H9 (cell line): ENCODE data around the gene ZNF182. TPM values are rescaled to one million over a fixed set of nuclear protein-coding genes. Genes with fewer than 3 reads are reported as not detected.
"Not testable (repeated sequence)": the region's sequence is repeated elsewhere in the genome, so short reads cannot be mapped to it uniquely, and the experiment has no call there.

Experiments
- DNase-seq: peaks from one replicate; pipeline ENCODE4 v3.0.0-alpha.2; 2017
- H2AFZ ChIP-seq: one replicate; pipeline ENCODE4 v1.6.1; 2013; ENCODE audit warnings: mild to moderate bottlenecking, low read length, control low read depth, moderate library complexity
- H2AK5ac ChIP-seq: 2 replicates; pipeline ENCODE4 v1.6.1; 2013; ENCODE audit warnings: low read length, control low read depth, mixed read lengths; ENCODE audit not compliant: insufficient read length
- H2BK120ac ChIP-seq: one replicate; pipeline ENCODE4 v1.6.1; 2013; ENCODE audit warnings: low read depth, mild to moderate bottlenecking, low read length, control low read depth, inconsistent platforms; ENCODE audit not compliant: poor library complexity, severe bottlenecking
- H2BK12ac ChIP-seq: 2 replicates; pipeline ENCODE4 v1.6.1; 2013; ENCODE audit warnings: low read length, control low read depth, mixed read lengths, low read depth; ENCODE audit not compliant: insufficient read length
- H2BK15ac ChIP-seq: 2 replicates; pipeline ENCODE4 v1.6.1; 2013; ENCODE audit warnings: low read depth, low read length, control low read depth
- H2BK20ac ChIP-seq: one replicate; pipeline ENCODE4 v1.6.1; 2013; ENCODE audit warnings: low read depth, mild to moderate bottlenecking, low read length, control low read depth, inconsistent platforms; ENCODE audit not compliant: poor library complexity, severe bottlenecking
- H2BK5ac ChIP-seq: 2 replicates; pipeline ENCODE4 v1.6.1; 2013; ENCODE audit warnings: low read length, control low read depth, mixed read lengths; ENCODE audit not compliant: insufficient read length
- H3K14ac ChIP-seq: 2 replicates; pipeline ENCODE4 v1.6.1; 2013; ENCODE audit warnings: low read length, control low read depth; ENCODE audit not compliant: insufficient read depth
- H3K18ac ChIP-seq: 2 replicates; pipeline ENCODE4 v1.6.1; 2013; ENCODE audit warnings: low read depth, mild to moderate bottlenecking, mixed read lengths, low read length, control low read depth; ENCODE audit not compliant: insufficient read length
- H3K23ac ChIP-seq: 2 replicates; pipeline ENCODE4 v1.6.1; 2013; ENCODE audit warnings: low read length, control low read depth, mixed read lengths, low read depth; ENCODE audit not compliant: insufficient read length
- H3K23me2 ChIP-seq: 2 replicates; pipeline ENCODE4 v1.6.1; 2013; ENCODE audit warnings: low read depth, mild to moderate bottlenecking, mixed read lengths, low read length, control low read depth; ENCODE audit not compliant: insufficient read length, poor library complexity, severe bottlenecking
- H3K27ac ChIP-seq: 2 replicates; pipeline ENCODE4 v1.5.1; 2013; ENCODE audit warnings: low read length, control low read depth, mixed read lengths, low read depth; ENCODE audit not compliant: insufficient read length
- H3K27me3 ChIP-seq: 2 replicates; pipeline ENCODE4 v1.6.1; 2013; ENCODE audit warnings: low read length, control low read depth, inconsistent platforms; ENCODE audit not compliant: insufficient read depth
- H3K4ac ChIP-seq: 2 replicates; pipeline ENCODE4 v1.6.1; 2013; ENCODE audit warnings: low read depth, mild to moderate bottlenecking, control low read depth, inconsistent platforms, low read length, moderate library complexity
- H3K4me1 ChIP-seq: 2 replicates; pipeline ENCODE4 v1.6.1; 2013; ENCODE audit warnings: low read length, control low read depth, inconsistent platforms; ENCODE audit not compliant: insufficient read depth
- H3K4me2 ChIP-seq: 2 replicates; pipeline ENCODE4 v1.6.1; 2013; ENCODE audit warnings: low read length, control low read depth, mixed read lengths; ENCODE audit not compliant: insufficient read length, insufficient read depth
- H3K56ac ChIP-seq: 2 replicates; pipeline ENCODE4 v1.6.1; 2013; ENCODE audit warnings: low read depth, mild to moderate bottlenecking, mixed read lengths, low read length, control low read depth; ENCODE audit not compliant: insufficient read length
- H3K79me1 ChIP-seq: 2 replicates; pipeline ENCODE4 v1.6.1; 2013; ENCODE audit warnings: low read depth, mild to moderate bottlenecking, moderate library complexity, low read length, control low read depth, inconsistent platforms; ENCODE audit not compliant: insufficient read depth, poor library complexity, severe bottlenecking
- H3K79me2 ChIP-seq: 2 replicates; pipeline ENCODE4 v1.6.1; 2013; ENCODE audit warnings: low read length, control low read depth, inconsistent platforms; ENCODE audit not compliant: insufficient read depth
- H3K9ac ChIP-seq: 2 replicates; pipeline ENCODE4 v1.6.1; 2013; ENCODE audit warnings: low read length, control low read depth, mixed read lengths; ENCODE audit not compliant: insufficient read length; ENCODE audit errors: extremely low read depth
- H3K9me3 ChIP-seq: one replicate; pipeline ENCODE4 v1.6.1; 2013; ENCODE audit warnings: low read depth, low read length, inconsistent platforms; ENCODE audit not compliant: control insufficient read depth
- H3T11ph ChIP-seq: one replicate; pipeline ENCODE4 v1.6.1; 2013; ENCODE audit warnings: mild to moderate bottlenecking, low read length, control low read depth, inconsistent platforms
- H4K20me1 ChIP-seq: one replicate; pipeline ENCODE4 v1.6.1; 2013; ENCODE audit not compliant: control insufficient read depth, insufficient read length, insufficient read depth
- H4K5ac ChIP-seq: 2 replicates; pipeline ENCODE4 v1.6.1; 2013; ENCODE audit warnings: low read depth, mild to moderate bottlenecking, mixed read lengths, low read length, control low read depth; ENCODE audit not compliant: insufficient read length
- H4K8ac ChIP-seq: replicated peaks from 2 replicates; pipeline ENCODE4 v1.6.1; 2013; ENCODE audit warnings: low read length, control low read depth, mixed read lengths, low read depth; ENCODE audit not compliant: insufficient read length
- H4K91ac ChIP-seq: 2 replicates; pipeline ENCODE4 v1.6.1; 2013; ENCODE audit warnings: low read depth, mild to moderate bottlenecking, moderate library complexity, mixed read lengths, low read length, control low read depth; ENCODE audit not compliant: insufficient read length
- H3K27ac Mint-ChIP-seq, 3 experiments: 2 replicates in 2 of 3; 3 replicates in 1 of 3; pipeline ENCODE4 v1.8.0; 2020 to 2021; ENCODE audit warnings: mixed read lengths in 3 of 3, mild to moderate bottlenecking in 1 of 3, moderate library complexity in 1 of 3
- H3K27me3 Mint-ChIP-seq: 2 replicates; pipeline ENCODE4 v1.8.0; 2021; ENCODE audit warnings: low read depth, mild to moderate bottlenecking, moderate library complexity, mixed read lengths
- H3K36me3 Mint-ChIP-seq, 3 experiments: 2 replicates in 2 of 3; 3 replicates in 1 of 3; pipeline ENCODE4 v1.8.0; 2020 to 2021; ENCODE audit warnings: low read depth in 3 of 3, mixed read lengths in 3 of 3; ENCODE audit not compliant: insufficient read depth in 1 of 3
- H3K4me1 Mint-ChIP-seq, 2 experiments: 2 replicates each; pipeline ENCODE4 v1.8.0; 2020; ENCODE audit warnings: mixed read lengths in 2 of 2
- H3K4me3 Mint-ChIP-seq, 2 experiments: 2 replicates in 1 of 2; 3 replicates in 1 of 2; pipeline ENCODE4 v1.8.0; 2020 to 2021; ENCODE audit warnings: mild to moderate bottlenecking in 2 of 2, mixed read lengths in 2 of 2, moderate library complexity in 1 of 2
- H3K9me3 Mint-ChIP-seq, 2 experiments: 2 replicates in 1 of 2; 3 replicates in 1 of 2; pipeline ENCODE4 v1.8.0; 2020; ENCODE audit warnings: mild to moderate bottlenecking in 2 of 2, mixed read lengths in 2 of 2, moderate library complexity in 1 of 2
- CTCF ChIP-seq: fragments of 200-600 bp; sonication (generic); conservative IDR thresholded peaks from 3 replicates; pipeline ENCODE4 v1.8.0; 2021; ENCODE audit warnings: antibody characterized with exemption, mild to moderate bottlenecking
- WGBS: extraction: QIAGEN DNeasy Blood & Tissue Kit; methylation state at CpG from one replicate; pipeline ENCODE4 v1.1.7; 2013; ENCODE audit warnings: missing lambda C conversion rate, low lambda C conversion rate, mixed read lengths; ENCODE audit not compliant: insufficient read length; ENCODE audit errors: extremely low coverage; 5-methylcytosine and 5-hydroxymethylcytosine counted together
- total RNA-seq: library from RNA; stranded (reverse); gene quantifications from 2 replicates; pipeline ENCODE4 v1.2.1, GENCODE V29; 2021

ZNF182 gene
- total RNA-seq, 1 experiment from 2014 or later: 7.6 TPM

- no peak overlapping the region for H3K9ac ChIP-seq
- H2BK120ac ChIP-seq: no peak overlapping the region
- H2BK5ac ChIP-seq: no peak overlapping the region
- no peaks in the 10 kb centered on the region for H3K4me1 ChIP-seq
- peaks cover 28% of the 10 kb centered on the region for H3K9me3 ChIP-seq
- no peaks in the 10 kb centered on the region for H3K79me2 ChIP-seq
- H3K27me3 ChIP-seq: no peaks in the 10 kb centered on the region
- no peak overlapping the region for H3K14ac ChIP-seq
- no peak overlapping the region for H2AFZ ChIP-seq
- H2AK5ac ChIP-seq: no peak overlapping the region
- H2BK15ac ChIP-seq: no peak overlapping the region
- H3K18ac ChIP-seq: no peak overlapping the region
- H3T11ph ChIP-seq: no peak overlapping the region
- no peaks in the 10 kb centered on the region for H3K23me2 ChIP-seq
- no peaks in the 10 kb centered on the region; a peak in 2 of 7 replicates for H3K36me3 Mint-ChIP-seq
- no peak overlapping the region for H3K4me2 ChIP-seq
- H4K8ac ChIP-seq: no peak overlapping the region
- no peak overlapping the region for H3K4ac ChIP-seq
- no peak overlapping the region for H3K27ac ChIP-seq
- no CpG with 5 or more reads among the region's 5 CpGs for WGBS
- no peak overlapping the region for H3K23ac ChIP-seq
- no peak overlapping the region for H4K91ac ChIP-seq
- no peak for DNase-seq
- no peaks in the 10 kb centered on the region; the same call in 1 of the 2 replicates for H3K27me3 Mint-ChIP-seq
- H2BK12ac ChIP-seq: no peak overlapping the region
- no peak overlapping the region for H2BK20ac ChIP-seq
- no peak overlapping the region for H3K27ac Mint-ChIP-seq
- H3K9me3 Mint-ChIP-seq: peaks cover 65 to 70% of the 10 kb centered on the region in 2 experiments
- TF ChIP-seq CTCF: no peak
- H3K56ac ChIP-seq: no peak overlapping the region
- no peaks in the 10 kb centered on the region for H4K20me1 ChIP-seq
- no peak overlapping the region for H4K5ac ChIP-seq
- no peaks in the 10 kb centered on the region for H3K79me1 ChIP-seq
- H3K4me1 Mint-ChIP-seq: peaks cover 12 to 14% of the 10 kb centered on the region in 2 experiments
- no peak overlapping the region for H3K4me3 Mint-ChIP-seq
These were observed 69.8 kb downstream of the ZNF182 start for GRCh38 chrX:47933946-47934345.

- H2BK5ac ChIP-seq, H3K23me2 ChIP-seq, H4K91ac ChIP-seq, H3K9ac ChIP-seq, H2BK15ac ChIP-seq, H2AFZ ChIP-seq, H4K20me1 ChIP-seq, H3K4me2 ChIP-seq, H4K5ac ChIP-seq, H3T11ph ChIP-seq, H3K27me3 ChIP-seq, H3K36me3 Mint-ChIP-seq, H2BK120ac ChIP-seq, H2BK20ac ChIP-seq, H3K27ac ChIP-seq, H3K4ac ChIP-seq, H3K4me3 Mint-ChIP-seq, H3K4me1 ChIP-seq, H4K8ac ChIP-seq, H3K23ac ChIP-seq, DNase-seq, H3K79me1 ChIP-seq, H2AK5ac ChIP-seq, H3K27ac Mint-ChIP-seq, H3K14ac ChIP-seq, H3K56ac ChIP-seq, H2BK12ac ChIP-seq, H3K18ac ChIP-seq, H3K79me2 ChIP-seq, H3K27me3 Mint-ChIP-seq: not testable (repeated sequence)
- WGBS: no CpG with 5 or more reads among the region's 3 CpGs
- Mint-ChIP-seq H3K9me3 (peaks cover 66 to 68% of the 10 kb centered on the region in 2 experiments), H3K4me1 (peaks cover 12 to 13% of the 10 kb centered on the region in 2 experiments)
- H3K9me3 ChIP-seq: peaks cover 20% of the 10 kb centered on the region
These were observed 71.8 kb downstream of the ZNF182 start for GRCh38 chrX:47931970-47932369.
